HG03135 (cell line): ENCODE data around the gene FOXM1.
A peak's percentile ranks its signal among the peaks of the same experiment; 100 is the strongest.

ENCODE experiments used
- ATAC-seq: cut with Tn5 transposase; IDR thresholded peaks from one replicate; pipeline ENCODE4 v1.9.1; 2021; ENCODE audit warnings: mild to moderate bottlenecking, moderate library complexity; ENCODE audit not compliant: unreplicated experiment

The FOXM1 gene

DNA sequence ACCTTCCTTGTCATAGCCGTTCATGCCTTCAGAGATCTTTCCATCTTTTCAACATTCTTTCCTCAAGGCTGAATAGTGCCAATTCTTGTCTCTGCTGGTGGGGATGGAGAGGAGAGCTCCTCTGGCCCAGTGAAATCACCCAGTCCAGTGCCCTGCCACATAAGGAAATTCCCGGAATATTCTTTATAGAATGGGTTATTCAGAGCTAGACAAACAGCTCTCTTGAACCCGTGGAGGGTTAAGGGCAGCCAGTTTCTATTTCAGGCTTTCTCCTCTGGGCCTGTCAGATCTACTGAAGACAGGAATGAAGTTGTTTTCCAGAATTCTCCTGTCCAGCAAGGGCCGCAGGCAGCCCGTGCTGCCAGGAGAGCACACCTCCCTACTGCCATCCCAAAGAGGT is 34.0 kb downstream of the FOXM1 start:
- ATAC-seq: no peak

DNA sequence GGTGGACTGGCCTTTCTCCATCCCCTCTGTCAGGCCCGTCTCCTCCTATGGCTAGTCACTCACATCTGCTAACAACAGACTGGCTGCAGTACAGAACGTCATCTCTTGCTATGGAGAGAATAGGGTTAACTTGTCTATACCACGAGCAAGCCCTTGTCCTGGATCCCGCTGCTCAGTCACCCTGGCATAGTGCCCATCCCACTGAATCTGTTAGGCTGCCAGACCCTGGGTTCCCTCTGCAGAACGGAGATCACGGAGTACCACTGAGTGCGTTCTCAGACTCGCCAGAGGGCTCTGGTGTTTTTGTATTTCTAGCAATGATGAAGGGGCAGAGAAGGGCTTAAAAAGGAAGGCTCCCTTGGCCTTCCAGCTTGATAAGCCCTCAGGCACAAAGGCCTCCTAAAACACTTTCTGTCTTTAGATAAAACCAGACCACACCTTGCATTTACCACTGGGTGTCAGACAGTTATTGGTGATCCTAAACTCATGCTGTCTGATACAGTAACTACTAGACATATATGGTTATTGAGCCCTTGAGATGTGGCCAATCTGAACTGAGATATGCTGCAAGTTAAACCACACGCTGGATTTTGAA is 35.8 kb downstream of the FOXM1 start:
- ATAC-seq: no peak

DNA sequence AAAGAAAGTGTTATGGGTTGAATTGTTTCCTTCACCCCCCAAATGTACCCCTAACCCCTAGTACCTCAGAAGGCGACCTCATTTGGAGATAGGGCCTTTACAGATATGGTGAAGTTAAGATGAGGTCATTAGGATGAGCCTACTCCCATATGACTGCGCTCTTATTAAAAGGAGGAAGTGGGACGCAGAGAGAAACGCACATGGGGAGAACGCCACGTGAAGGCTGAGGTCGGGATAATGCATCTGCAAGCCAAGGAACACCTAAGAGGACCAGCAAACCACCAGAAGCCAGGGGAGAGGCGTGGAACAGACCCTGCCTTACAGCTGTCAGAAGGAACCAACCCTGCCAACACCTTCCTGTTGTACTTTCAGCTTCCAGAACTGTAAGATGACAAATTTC is 40.4 kb downstream of the FOXM1 start:
- ATAC-seq: no peak

DNA sequence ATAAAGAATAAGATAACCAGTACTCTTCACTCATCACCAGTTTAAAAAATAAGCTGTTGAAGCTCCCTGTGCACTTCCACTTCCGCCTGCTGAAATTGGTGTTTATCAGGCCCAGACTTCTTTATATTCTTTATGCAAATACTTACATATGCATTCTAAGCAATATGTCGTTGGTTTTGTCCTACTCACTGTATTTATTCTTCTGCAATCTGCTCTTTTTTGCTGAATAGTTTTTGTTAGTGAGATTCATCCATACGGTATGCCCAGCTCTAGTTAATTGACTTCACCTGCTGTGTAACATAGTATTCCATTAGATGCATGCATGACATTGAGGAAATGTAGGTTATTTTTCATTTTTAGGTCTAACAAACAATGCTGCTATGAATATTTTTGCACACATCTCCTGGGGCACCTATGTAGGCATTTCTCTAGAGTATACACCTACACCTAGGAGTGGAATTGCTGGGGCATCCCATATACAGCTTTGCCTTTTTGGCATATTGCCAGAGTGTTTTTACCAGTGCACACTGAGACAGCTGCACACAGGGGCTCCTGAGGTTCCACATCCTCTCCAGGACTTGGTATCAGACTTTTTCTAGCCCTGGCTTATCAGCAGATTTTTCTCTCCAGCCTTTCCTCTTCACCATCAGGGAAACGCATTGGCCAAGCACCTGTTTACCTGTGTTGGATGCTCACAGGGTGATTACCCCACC is 41.1 kb downstream of the FOXM1 start:
- ATAC-seq: no peak

DNA sequence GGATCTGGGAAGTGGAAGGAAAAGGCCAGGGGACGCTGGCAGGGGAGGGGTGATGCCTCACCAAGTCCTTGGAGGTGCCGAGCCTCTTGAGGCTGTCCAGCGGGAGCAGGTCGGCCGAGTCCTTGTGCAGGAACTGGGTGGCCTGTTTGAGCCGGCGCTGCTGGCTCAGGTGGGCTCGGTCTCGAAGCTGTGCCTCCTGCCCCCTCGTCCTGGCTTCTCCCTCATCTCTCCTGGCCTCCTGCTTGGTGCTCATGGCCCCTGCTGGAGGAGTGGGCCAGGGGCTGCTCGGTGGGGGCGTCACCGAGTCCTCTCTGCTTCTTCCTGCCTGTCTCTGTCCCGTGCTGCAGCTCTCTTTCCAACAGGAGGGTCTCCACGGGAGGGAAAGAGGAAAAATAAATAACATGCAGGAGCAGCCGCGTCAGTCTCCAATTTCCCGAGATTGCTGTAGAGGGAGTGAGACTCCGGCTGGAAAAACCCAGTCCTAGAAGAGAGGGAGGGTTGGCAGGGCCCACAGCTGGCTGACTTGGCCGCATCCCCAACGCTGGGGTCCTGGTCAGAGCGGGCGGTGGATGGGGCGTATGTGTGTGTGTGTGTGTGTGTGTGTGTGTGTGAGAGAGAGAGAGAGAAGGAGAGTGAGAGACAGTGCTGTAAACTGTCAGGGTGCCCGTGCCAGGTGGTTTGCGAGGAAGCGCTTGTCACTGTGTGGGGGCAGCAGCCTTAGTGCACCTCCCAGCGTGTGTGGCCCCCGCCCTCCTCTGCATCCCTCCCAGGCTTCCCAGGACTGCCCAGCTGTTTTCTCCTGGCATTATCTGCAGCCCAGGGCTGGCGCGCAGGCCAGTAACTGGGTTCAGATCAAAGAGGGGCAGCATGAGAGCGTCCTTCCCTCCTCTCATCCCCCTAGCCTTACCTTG is 42.1 kb downstream of the FOXM1 start, which contains the start of gene NRIP2:
Gene NRIP2 (minus strand): TSS at position 455 of the 911 bp plus-strand sequence. CDS start 52 bp downstream, at position 403.
- no peak for ATAC-seq

DNA sequence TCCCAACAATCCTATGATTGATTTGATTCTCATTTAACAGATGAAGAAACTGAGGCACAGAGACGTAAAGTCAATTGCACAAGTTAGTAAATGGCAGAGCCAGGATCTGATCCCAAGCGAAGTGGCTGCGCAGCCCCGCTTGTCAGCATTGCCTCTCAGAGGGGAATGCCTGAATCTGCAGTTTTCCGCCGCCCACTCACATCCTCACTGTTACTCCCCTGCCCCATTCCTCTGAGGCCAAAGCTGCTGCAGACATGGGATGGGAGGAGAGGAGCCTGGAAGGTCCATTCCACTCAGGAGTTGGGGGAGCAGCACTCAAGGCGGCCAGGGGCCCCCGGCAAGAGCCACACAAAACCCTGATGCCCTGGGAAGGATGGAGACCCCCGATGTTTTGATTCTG is 43.2 kb downstream of the FOXM1 start:
- ATAC-seq: no peak

DNA sequence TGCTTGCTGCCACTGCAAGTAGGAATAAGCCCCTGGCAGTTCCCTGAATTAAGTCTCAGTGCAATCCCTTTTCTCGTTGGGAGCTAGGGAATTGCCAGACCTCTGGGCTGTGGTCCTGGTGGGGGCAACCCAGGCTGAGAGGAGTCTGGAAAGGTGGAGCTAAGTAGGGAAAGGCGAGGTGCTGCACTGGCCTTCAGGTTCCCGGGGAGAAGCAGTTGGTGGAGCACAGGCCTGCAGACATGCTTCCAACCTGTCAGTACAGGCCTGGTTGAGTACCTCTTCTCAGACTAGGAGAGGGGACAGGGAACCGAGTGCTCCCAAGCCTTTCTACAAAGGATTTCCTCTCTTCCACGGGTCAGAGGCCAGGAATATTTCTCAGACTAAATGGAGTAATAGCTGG is 43.6 kb downstream of the FOXM1 start:
- ATAC-seq: no peak

DNA sequence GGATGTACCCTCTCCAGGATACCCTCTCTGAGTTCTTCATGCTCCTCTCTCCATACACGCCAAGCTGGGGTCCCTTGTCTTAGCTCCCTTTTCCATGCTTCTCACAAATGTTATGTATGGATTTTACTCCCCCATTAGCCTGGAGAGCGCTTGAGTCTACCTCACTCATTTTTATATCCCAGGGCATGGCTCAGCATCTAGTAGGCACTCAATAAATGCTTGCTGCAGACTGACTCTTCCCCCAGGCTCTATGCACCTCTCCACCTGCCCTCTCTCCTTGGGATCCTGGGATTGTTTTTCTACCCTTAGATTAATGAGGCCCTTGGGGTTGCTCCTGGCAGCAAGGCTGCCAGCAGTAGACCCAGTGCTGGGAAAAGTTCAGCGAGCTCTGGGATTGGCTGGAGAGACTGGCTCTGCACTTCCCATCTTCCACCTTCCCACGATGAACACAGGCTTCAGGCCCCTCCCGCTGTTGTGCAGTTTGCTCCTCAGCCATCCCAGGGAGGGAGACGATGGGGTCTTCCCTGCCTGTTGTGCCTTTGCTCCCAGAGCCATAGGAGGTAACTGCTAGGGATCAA is 44.3 kb downstream of the FOXM1 start:
- no peak for ATAC-seq

DNA sequence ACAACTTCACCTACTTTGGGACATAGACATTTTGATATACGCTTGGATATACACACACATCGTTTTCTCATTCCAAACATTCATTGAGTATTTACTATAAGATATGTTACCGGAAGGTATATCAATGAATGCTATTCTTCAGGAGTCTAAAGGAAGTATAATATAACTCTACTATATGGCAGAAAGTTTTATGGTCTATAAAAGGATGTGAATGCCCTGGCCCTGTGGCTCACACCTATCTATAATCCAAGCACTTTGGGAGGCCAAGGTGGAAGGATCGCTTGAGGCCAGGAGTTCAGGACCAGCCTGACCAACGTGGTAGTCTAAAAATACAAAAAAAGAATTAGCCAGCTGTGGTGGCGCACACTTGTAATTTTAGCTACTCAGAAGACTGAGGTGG is 47.7 kb downstream of the FOXM1 start:
- ATAC-seq: no peak

DNA sequence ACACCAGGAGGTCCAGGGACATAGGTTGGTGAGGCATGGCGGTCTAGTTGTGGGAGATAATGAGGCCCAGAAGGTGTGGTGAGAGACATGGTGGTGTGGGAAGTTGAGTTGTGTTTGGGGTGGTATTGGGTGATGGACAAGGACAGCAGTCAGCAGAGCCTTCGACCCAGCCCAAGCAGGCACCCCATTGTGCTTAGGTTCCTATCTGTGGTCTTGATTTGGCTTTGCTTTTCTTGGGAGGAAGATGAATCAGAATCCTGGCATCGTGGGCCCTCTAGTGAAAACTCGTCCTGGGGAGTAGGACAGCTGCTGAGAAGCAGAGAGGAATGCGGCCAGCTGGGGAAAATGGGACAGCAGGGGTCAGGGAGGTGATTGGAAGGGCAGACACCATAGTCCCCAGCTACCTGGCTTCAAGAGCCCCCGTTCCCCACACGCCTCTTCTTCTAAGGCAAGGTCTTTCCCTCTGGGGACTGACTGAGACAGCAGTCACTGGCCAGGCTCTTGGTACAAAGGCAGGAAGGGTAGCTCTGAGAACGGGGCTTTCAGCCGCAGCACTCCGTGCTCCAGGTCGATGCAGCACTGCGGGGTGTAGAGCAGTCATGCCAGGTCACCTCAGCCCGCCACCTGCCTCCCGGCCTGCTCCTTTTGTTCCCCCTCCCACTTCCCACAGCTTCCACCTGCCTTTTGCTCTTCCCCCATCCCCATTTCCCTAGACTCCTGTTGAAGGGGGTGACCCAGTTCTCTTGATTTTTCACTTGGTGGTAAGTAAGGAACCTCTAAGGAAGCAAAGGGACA is 50.1 kb downstream of the FOXM1 start:
- no peak for ATAC-seq

DNA sequence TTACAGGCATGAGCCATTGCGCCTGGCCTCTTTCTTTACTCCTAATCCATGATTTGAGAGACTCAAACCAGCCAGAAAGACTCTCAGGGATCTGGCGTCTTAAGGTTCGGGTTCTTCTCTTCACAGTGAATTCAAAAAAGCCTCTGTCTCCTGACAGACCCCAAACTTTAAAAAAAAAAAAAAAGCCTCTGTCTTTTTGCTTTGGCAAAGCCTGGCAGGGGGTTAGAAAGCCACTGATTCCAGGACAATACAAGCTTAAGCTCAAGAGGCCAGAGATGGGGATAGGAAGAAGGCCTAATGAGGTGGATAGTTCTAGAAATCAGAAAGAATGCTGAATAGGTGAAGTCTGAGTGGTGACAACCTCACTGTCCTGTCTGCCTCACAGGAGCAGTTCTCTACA is 50.9 kb downstream of the FOXM1 start:
- no peak for ATAC-seq

DNA sequence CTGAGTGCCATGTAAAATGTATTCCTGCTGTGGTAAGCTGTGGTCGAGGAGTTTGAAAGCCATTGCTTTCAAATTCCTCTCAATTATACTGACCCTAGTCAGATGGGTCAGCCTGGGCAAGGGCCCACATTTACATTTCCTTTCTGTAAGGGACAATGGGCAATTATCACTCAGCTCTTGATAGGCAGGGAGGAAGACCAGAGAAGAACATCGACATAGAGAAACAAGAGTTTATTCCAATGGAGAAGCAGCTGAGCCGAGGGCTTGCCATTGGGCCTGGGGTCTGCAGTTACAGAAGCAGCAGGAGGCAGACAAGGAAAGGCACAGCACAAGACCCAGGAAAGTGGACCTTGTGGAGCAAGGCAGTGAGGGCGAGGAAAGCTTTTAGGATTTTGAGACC is 51.8 kb downstream of the FOXM1 start:
- ATAC-seq: no peak

DNA sequence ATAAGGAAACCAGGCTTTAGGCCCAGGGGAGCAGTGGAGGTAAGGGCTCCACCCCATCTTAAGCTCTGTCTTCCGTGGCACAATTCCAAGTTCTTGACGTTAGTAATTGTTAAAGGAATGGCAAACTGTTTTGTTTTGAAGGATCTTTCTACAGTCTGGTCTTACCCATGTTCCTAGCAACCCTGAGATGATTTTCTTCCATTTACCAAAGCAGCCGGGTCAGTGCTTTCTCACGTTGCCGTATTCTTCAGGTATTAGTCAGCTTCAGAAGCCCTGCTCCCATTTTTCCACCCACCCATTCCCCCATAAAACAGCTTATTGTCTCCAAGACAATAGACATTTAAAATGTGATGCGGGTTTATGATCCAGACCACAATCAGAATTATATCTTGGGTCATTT is 52.4 kb downstream of the FOXM1 start:
- ATAC-seq: no peak

DNA sequence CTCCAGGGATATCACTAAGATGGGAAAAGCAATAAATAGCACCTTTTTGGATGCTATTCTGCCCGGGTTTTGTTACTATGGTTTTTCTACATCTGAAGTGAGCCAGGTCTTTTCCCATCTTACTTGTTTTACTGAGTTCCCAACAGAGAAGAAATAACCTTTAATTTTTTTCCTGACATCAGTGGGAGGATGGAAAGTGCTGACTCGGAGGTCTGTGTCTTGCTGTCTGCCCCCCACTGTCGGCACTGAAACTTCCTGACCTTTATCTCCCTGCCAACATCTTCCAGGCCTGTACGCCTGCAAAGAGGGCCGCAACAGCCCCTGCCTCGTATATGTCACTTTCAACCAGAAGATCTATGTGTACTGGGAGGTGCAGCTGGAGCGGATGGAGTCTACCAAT is 53.5 kb downstream of the FOXM1 start:
- no peak for ATAC-seq

DNA sequence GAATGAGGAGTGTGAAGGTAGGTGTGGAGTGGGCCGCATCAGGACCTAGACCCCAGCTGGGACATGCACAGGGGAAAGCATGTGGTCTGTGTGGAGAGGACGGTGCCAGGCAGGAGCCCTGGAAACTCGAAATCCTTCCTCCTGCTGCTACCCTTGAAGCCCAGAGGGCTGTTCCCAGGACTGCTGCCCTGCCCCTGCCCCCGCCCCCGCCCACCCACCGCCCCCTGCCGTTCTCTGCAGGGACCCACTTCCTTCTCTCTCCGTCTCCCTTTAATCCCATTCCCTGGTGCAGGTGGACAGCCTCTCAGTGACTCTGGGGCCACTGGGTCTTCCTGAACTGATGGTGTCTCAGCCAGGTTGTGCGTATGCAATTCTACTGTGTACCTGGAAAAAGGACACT is 56.5 kb downstream of the FOXM1 start:
- ATAC-seq: no peak

DNA sequence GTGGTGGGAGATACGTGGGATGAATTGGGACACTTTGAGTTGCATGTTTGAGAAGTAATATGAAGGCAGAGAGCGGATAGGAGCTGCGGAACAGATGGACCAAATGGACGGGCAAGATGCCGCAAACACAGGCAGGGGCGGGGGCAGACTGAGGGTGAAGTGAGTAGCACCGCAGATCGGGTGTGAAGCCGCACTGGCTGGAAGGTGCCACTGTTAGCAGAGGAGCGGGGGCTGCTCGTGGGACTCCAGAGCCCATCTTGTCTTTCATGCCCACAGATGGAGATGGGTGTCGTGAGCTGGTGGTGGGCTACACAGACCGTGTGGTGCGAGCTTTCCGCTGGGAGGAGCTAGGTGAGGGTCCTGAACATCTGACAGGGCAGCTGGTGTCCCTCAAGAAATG is 57.2 kb downstream of the FOXM1 start:
- ATAC-seq: no peak

DNA sequence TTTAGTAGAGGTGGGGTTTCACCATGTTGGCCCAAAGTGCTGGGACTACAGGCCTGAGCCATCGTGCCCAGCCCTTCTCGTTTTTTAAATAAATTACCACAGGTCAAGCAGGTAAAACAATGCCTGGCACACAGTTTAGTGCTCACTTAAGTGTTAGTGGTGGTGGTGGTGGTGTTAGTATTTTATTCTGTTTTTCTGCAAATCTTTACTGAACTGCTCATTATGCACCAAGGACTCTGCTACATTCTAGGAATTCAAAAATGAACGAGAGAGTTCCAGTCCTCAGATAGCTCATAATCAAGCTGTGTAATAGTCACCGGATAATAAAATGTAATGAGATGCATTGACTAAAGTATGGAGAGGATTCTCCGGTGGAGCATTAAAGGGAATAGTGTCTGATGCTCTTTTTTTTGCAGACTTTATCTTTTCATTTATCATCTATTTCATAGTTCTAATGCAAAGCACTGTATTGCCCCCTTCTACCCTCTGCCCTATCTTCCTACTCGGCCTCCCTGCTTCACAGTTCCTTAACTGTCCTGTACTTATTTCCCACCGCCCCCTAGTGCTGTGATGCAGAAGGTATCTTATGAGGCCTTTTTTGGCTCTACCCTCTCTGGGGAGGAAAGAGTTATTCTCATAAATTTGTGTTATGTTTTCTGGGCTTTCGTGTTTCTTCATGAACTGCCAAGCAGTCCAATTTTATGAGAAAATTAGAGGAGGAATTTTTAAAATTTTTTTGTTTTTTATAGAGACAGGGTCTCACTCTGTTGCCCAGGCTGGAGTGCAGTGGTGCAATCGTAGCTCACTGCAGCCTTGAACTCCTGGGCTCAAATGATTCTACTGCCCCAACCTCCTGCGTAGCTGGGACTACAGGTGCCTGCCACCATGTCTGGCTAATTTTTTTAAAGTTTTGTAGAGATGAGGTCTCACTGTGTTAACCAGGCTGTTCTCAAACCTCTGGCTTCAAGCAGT is 63.5 kb downstream of the FOXM1 start:
- ATAC-seq: peak; percentile 36

DNA sequence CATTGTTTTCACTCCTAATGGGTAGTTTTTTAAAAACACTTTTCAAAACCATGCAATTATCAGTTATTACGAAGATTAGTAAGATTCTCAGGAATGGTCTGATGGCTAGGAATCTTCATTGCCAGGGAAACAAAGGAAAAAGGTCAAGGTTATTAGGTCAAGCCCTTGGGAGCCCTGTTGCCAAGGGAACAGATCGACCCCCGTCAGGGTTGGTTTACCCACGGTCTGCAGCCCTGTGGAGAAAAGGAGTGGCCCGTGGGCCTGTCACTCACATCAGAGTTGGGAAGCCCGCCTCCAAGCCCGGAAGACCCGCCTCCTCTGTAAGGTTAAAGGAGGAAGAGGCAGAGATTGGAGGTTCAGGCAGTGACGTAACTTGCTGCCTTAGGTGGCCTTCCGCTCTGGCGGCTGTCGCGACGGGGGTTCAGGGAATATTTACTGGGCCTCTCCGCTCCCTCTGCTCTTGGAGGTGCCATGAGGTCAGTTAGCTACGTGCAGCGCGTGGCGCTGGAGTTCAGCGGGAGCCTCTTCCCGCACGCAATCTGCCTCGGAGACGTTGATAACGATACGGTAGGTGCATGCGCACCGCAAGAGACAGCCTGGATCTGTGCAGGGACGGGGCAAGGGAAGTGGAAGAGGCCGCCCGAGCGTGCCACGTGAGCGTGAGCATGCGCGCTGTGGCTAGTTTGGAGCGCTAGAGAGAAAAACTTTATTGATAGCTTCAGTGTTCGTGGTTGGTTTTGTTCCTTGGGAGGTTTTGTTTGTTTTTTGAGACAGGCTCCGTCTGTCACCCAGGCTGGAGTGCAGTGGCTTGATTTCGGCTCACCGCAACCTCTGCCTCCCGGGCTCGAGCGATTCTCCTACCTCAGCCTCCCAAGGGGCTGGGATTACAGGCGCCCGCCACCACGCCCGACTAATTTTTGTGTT is 64.4 kb downstream of the FOXM1 start, which contains the start of gene ITFG2:
Gene ITFG2 (plus strand): TSS at position 379 of the 924 bp plus-strand sequence. CDS start 93 bp downstream, at position 472.
- ATAC-seq: peak; percentile 90
